GM23248 (cell line): Measurements from ENCODE around the gene BMAL1. TPM values are rescaled to one million over a fixed set of nuclear protein-coding genes. Genes with fewer than 3 reads are reported as not detected.
A peak's percentile ranks its signal among the peaks of the same experiment; 100 is the strongest.

ENCODE experiments used
- DNase-seq: peaks from one replicate; pipeline ENCODE4 v3.0.0-alpha.2; 2015
- H2AFZ ChIP-seq: fragments of 200-600 bp; sonication (generic); 2 replicates; pipeline ENCODE4 v1.6.1; 2016; ENCODE audit warnings: antibody characterized with exemption
- H3F3A ChIP-seq: fragments of 200-600 bp; sonication (generic); 2 replicates; pipeline ENCODE4 v1.6.1; 2016; ENCODE audit warnings: mild to moderate bottlenecking, antibody characterized with exemption, mixed run types; ENCODE audit not compliant: insufficient read depth
- H3K27ac ChIP-seq: fragments of 200-600 bp; sonication (generic); 2 replicates; pipeline ENCODE4 v1.5.1; 2016; ENCODE audit warnings: mild to moderate bottlenecking
- H3K27me3 ChIP-seq: fragments of 200-600 bp; sonication (generic); replicated peaks from 2 replicates; pipeline ENCODE4 v1.6.1; 2016; ENCODE audit warnings: mild to moderate bottlenecking; ENCODE audit not compliant: insufficient read depth
- H3K36me3 ChIP-seq: fragments of 200-600 bp; sonication (generic); 2 replicates; pipeline ENCODE4 v1.6.1; 2016; ENCODE audit warnings: low read depth, mild to moderate bottlenecking
- H3K4me1 ChIP-seq: fragments of 200-600 bp; sonication (generic); 2 replicates; pipeline ENCODE4 v1.6.1; 2016; ENCODE audit warnings: mild to moderate bottlenecking; ENCODE audit not compliant: insufficient read depth
- H3K4me2 ChIP-seq: fragments of 200-600 bp; sonication (generic); one replicate; pipeline ENCODE4 v1.6.1; 2016; ENCODE audit warnings: mild to moderate bottlenecking; ENCODE audit not compliant: unreplicated experiment
- H3K4me3 ChIP-seq: fragments of 200-600 bp; sonication (generic); 2 replicates; pipeline ENCODE4 v1.5.1; 2016; ENCODE audit warnings: mild to moderate bottlenecking
- H3K79me2 ChIP-seq: fragments of 200-600 bp; sonication (generic); 2 replicates; pipeline ENCODE4 v1.6.1; 2016; ENCODE audit warnings: mild to moderate bottlenecking; ENCODE audit not compliant: insufficient read depth
- H3K9ac ChIP-seq: fragments of 200-600 bp; sonication (generic); 2 replicates; pipeline ENCODE4 v1.6.1; 2016; ENCODE audit warnings: mild to moderate bottlenecking
- H3K9me2 ChIP-seq: fragments of 200-600 bp; sonication (generic); 2 replicates; pipeline ENCODE4 v1.6.1; 2016; ENCODE audit warnings: mixed run types, mild to moderate bottlenecking, moderate library complexity; ENCODE audit not compliant: insufficient read depth
- H3K9me3 ChIP-seq: fragments of 200-600 bp; sonication (generic); one replicate; pipeline ENCODE4 v1.6.1; 2017; ENCODE audit warnings: low read depth
- H4K20me1 ChIP-seq: fragments of 200-600 bp; sonication (generic); 2 replicates; pipeline ENCODE4 v1.6.0; 2016; ENCODE audit not compliant: insufficient read depth
- EZH2 ChIP-seq: fragments of 200-600 bp; sonication (generic); IDR thresholded peaks from 2 replicates; pipeline ENCODE4 v1.6.1; 2018; ENCODE audit warnings: antibody characterized with exemption, mild to moderate bottlenecking; ENCODE audit not compliant: insufficient read depth, poor library complexity, severe bottlenecking
- EZH2phosphoT487 ChIP-seq: fragments of 200-600 bp; sonication (generic); IDR thresholded peaks from 2 replicates; pipeline ENCODE4 v1.6.1; 2018; ENCODE audit warnings: antibody characterized with exemption, moderate library complexity, mild to moderate bottlenecking, low read depth; ENCODE audit not compliant: insufficient read depth
- WGBS, 2 experiments: methylation state at CpG; one replicate each; pipeline ENCODE4 v1.1.6; 2015 to 2017; ENCODE audit warnings: low lambda C conversion rate in 2 of 2, low coverage in 1 of 2; ENCODE audit errors: missing lambda C conversion rate in 2 of 2; 5-methylcytosine and 5-hydroxymethylcytosine counted together
- in situ Hi-C: fragments of 300-500 bp; cut with MboI; formaldehyde crosslinking; loops from 2 replicates; pipeline ENCODE4 v1.15.0; 2020
- polyA plus RNA-seq: library from polyadenylated mRNA; unstranded; fragments of >200 nt; fragmentation: Nextera tagmentation; extraction: Ambion mirVana; gene quantifications from 2 replicates; pipeline ENCODE4 v1.2.1, GENCODE V29; 2016
- total RNA-seq: library from RNA; depleted of rRNA; stranded (reverse); fragments of >200 nt; shearing (Covaris generic); gene quantifications from 2 replicates; pipeline ENCODE4 v1.2.3, GENCODE V29; 2014

The BMAL1 gene
- total and polyA plus RNA-seq, 2 experiments from 2014 or later = 31.9 to 41.7 TPM

DNA sequence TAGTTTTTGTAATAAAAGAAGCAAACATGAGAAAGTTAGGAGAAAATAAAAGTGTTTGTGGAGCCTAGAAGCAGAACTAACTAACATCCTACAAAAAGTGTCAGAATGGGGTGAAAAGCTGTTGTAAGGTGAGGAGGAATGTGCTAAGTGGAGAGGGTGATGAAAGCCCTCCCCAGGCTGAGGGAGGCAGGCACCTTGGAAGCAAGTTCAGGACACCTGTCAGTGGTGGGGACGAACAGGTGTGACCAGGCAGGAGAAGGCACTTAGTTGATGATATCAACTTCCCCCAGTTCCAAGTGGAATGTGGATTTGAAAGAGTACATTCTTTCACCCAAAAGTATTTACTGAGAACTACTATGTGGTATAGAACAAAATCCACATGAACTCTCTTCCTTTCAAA lies 18.7 kb upstream of the BMAL1 start:
- no peak overlapping the region for H3K4me2 ChIP-seq
- in situ Hi-C loops = no loop called here

DNA sequence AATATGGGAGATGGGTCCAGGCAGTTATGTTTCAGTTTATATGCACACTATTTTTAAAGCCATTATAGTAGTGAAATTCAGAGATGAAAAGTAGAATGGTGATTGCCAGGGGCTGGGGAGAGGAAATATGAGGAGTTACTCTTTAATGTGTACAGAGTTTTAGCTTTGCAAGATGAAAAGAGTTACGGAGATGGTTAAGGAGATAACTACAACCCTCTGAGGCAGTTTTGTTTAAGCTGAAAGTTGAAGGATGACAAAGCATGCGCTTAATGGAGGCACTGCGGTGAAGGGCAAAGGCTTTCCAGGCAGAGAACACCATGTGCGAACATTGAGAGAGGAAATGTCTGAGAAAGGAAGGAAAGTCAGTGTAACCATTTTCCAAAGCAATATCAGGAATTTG lies 18.2 kb upstream of the BMAL1 start:
- Histone ChIP-seq H3K27me3 (no peaks in the 10 kb centered on the region), H3K36me3 (no peaks in the 10 kb centered on the region), H3K9ac (no peak overlapping the region), H3K79me2 (no peaks in the 10 kb centered on the region), H4K20me1 (no peaks in the 10 kb centered on the region), H3K4me1 (peaks cover 37% of the 10 kb centered on the region), H2AFZ (no peak overlapping the region), H3K4me2 (no peak overlapping the region), H3F3A (peaks cover 35% of the 10 kb centered on the region), H3K27ac (no peak overlapping the region), H3K9me3 (no peaks in the 10 kb centered on the region), H3K9me2 (no peaks in the 10 kb centered on the region), H3K4me3 (no peak overlapping the region)
- TF ChIP-seq EZH2phosphoT487 = no peak
- TF ChIP-seq EZH2 = no peak
- WGBS, 2 experiments = 96 to 98% methylated on average over 4 of the region's 4 CpGs
- no peak for DNase-seq
- in situ Hi-C loops = no loop called here

More for the DNA sequence above, 18.7 kb upstream of the BMAL1 start:
- Histone ChIP-seq H3K9me2 (no peaks in the 10 kb centered on the region), H3K27ac (no peak overlapping the region), H3K9ac (no peak overlapping the region), H3K4me1 (peaks cover 37% of the 10 kb centered on the region), H3F3A (peaks cover 35% of the 10 kb centered on the region), H3K79me2 (no peaks in the 10 kb centered on the region), H2AFZ (no peak overlapping the region), H3K9me3 (no peaks in the 10 kb centered on the region), H3K4me3 (no peak overlapping the region), H4K20me1 (no peaks in the 10 kb centered on the region), H3K27me3 (no peaks in the 10 kb centered on the region), H3K36me3 (no peaks in the 10 kb centered on the region)
- DNase-seq = no peak
- WGBS, 2 experiments = 0% methylated on average over 1 of the region's 1 CpG
- TF ChIP-seq EZH2phosphoT487 = no peak
- no peak for TF ChIP-seq EZH2

DNA sequence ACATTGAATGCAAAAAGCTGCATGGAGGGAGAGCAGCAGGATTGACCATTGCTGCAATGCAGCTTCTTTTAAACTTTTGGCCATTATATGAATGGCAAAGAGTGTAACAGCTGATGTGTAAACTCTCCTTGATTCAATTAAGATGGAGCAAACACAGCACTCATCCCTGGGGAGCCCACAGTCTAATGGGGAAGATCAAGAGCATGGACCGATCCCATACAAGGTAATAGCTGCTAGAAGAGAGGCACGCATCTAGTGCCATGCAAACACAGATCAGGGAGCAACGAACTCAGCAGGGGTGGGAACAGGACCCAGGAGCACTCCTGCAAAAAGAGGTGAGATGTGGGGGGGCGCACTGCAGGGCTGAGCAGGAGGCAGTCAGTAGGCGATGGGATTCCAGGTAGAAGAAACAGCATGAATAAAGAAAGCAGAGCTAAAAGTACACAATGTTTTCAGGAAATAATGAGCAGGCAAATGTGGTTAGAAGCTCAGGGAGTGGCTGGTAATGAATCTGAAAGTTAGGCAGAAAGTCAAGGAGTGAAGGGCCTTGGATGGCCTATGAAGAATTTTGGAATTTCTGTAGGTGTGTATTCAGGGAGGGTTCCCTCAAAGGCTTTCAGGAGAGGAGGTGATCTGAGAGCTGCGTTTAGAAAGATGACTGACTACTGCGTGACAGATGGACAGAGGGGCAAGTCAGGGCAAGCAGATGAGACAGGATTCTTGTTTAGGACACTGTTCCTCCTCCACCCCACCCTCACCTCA lies 17.2 kb upstream of the BMAL1 start:
- WGBS, 2 experiments = 64 to 66% methylated on average over 7 of the region's 7 CpGs
- in situ Hi-C loops = no loop called here
- H3K4me1 ChIP-seq = peaks cover 37% of the 10 kb centered on the region
- peaks cover 35% of the 10 kb centered on the region for H3F3A ChIP-seq
- peak overlapping the region; percentile 84 for H3K9ac ChIP-seq
- peak; percentile 56 for DNase-seq
- H3K4me3 ChIP-seq = no peak overlapping the region
- peak overlapping the region; percentile 69 for H2AFZ ChIP-seq
- peak overlapping the region; percentile 77 for H3K4me2 ChIP-seq
- H3K27me3 ChIP-seq = no peaks in the 10 kb centered on the region
- no peaks in the 10 kb centered on the region for H3K36me3 ChIP-seq
- no peaks in the 10 kb centered on the region for H3K9me2 ChIP-seq
- H3K79me2 ChIP-seq = no peaks in the 10 kb centered on the region
- H3K27ac ChIP-seq = peak overlapping the region; percentile 99
- no peaks in the 10 kb centered on the region for H3K9me3 ChIP-seq
- no peak for TF ChIP-seq EZH2phosphoT487
- no peak for TF ChIP-seq EZH2
- H4K20me1 ChIP-seq = no peaks in the 10 kb centered on the region

DNA sequence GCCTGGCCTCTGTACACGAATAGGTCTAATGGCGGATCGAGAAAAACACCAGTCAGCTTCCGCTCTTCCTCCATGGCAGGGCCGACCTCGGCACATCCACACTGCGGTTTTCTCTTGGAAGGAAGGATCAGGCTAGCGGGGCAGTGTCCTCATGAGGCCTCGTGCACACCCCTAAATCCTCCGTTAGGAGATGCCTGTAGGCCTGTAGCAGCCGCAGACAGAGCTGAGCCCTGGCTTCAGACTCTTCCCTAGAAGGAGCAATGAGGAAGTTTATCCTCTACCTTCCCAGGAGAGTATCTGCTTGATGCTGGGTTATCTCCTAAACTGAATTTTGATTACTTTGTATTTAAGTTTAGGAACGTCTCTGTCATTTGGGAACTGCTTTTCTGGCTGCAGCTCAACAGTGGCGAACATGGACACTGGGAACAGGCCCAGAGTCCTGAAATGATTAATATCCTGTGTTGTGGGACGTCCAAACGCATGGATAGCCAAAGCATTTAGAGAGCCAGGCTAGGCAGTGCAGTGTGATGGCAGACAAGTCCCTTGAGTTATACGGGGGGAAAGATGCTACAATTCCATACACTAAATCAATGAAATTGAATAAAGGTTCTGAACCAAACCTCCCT lies 16.5 kb upstream of the BMAL1 start:
- in situ Hi-C loops = no loop called here
- Histone ChIP-seq H3K36me3 (no peaks in the 10 kb centered on the region), H3K79me2 (no peaks in the 10 kb centered on the region), H3K9me2 (no peaks in the 10 kb centered on the region), H3K9me3 (no peaks in the 10 kb centered on the region), H3K4me3 (peak overlapping the region; percentile 48), H3K4me2 (peak overlapping the region; percentile 77), H3K27me3 (no peaks in the 10 kb centered on the region), H4K20me1 (no peaks in the 10 kb centered on the region), H3F3A (peaks cover 35% of the 10 kb centered on the region), H3K9ac (peak overlapping the region; percentile 84), H2AFZ (peak overlapping the region; percentile 69), H3K4me1 (peaks cover 36% of the 10 kb centered on the region), H3K27ac (peak overlapping the region; percentile 99)
- WGBS, 2 experiments = 26 to 27% methylated on average over 16 of the region's 16 CpGs
- TF ChIP-seq EZH2 (no peak), EZH2phosphoT487 (no peak)
- DNase-seq = peak; percentile 76
